ENCODE results near the gene APOA4.

- no peak for TF ChIP-seq CTCF (IDR thresholded peaks at IDR 0.05)
- no peak for TF ChIP-seq POLR2AphosphoS5 (IDR thresholded peaks at IDR 0.05)
- no peak for TF ChIP-seq POLR2A (IDR thresholded peaks at IDR 0.05)
Observed at GRCh38 chr11:116840746-116841296, 17.7 kb upstream of the APOA4 start.

Measured in sigmoid colon (tissue), 4 donors.